ENCODE measurements around the gene QDPR.
"Not testable (repeated sequence)": the region's sequence is repeated elsewhere in the genome, so short reads cannot be mapped to it uniquely, and the experiment has no call there.

QDPR gene

DNA sequence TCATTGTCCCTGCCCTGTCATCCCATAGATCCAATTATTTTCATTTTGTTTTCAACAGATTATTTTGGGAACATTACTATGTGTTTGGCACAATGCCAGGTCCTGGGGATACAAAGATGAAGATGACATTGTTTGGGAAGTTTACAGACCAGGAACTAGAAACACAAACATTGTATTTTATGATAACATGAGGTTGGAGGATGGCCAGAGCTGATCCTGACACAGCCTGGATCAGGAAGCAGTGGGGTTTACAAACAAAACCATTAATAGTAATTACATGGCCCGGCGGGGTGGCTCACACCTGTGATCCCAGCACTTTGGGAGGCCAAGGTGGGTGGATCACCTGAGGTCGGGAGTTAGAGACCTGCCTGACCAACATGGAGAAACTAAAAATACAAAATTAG lies 32.9 kb upstream of the QDPR start:
- TF ChIP-seq CTCF (IDR thresholded peaks at IDR 0.05; ENCODE audit: low read depth, low read length) = no peak
- no peak overlapping the region for H3K4me3 ChIP-seq (ENCODE audit: low read depth, low read length)

DNA sequence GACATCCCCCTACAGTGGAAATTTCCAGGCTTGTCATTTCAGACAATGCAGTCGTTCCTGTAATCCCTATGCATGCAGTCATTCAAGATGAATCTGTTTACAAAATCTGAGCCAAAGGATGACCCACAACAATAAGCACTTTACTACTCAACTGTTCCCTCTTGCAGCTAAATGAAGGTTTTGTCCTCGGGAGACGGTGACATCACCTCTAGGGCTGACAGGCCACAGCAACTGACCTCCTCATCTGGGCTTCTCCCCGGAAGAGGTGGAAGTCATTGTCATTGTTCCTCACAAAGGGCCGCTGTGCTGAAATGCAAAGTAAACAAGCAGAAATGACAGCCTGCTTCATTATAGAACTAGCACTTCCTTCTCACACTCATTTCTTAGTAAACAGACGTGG lies 32.3 kb upstream of the QDPR start:
- no peak for TF ChIP-seq CTCF (IDR thresholded peaks at IDR 0.05; ENCODE audit: low read depth, low read length)
- no peak overlapping the region for H3K4me3 ChIP-seq (ENCODE audit: low read depth, low read length)

GRCh38 chr4:17537060-17537459 lies 25.2 kb upstream of the QDPR start:
- H3K4me3 ChIP-seq (ENCODE audit: low read depth, low read length) = not testable (repeated sequence)

DNA sequence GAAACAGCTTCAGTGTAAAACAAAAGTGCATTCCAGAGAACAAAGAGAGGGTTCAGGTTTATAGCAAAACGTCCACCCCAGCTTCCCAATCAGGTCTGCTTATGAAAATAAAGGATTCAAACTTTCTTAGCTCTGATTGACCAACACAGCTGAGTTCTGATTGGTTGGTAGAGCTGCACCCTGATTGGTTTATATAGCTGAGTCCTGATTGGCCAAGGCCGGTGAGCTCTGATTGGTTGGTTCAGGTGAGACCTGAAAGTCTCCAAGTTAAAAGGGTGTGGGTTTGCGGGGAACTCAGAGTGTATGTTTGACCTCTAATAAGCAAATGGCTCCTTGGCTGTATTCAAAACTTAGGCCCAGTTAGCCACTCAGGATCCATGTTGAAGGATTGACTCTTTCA lies 24.0 kb upstream of the QDPR start:
- no peak for TF ChIP-seq CTCF (IDR thresholded peaks at IDR 0.05; ENCODE audit: low read depth, low read length)
- H3K4me3 ChIP-seq (ENCODE audit: low read depth, low read length) = no peak overlapping the region

DNA sequence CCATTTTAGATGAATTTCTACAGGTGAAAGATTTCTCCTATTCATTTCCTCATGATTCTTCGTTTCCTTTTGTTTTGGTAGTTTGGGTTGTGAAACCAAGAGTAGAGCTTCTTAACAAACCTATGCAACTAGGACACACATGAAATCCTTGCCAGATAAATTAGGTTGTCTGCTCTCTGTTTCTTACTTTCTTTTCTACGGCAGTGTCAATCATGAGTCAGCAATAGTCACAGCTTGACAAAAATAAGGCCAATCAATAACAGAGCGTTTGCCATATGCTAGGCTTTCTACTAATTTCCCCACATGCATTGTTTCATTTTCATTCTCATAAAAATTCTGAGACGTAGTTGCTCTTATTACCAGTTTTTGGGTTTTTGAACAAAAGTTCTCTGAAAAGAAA lies 23.4 kb upstream of the QDPR start:
- TF ChIP-seq CTCF (IDR thresholded peaks at IDR 0.05; ENCODE audit: low read depth, low read length) = no peak
- no peak overlapping the region for H3K4me3 ChIP-seq (ENCODE audit: low read depth, low read length)

DNA sequence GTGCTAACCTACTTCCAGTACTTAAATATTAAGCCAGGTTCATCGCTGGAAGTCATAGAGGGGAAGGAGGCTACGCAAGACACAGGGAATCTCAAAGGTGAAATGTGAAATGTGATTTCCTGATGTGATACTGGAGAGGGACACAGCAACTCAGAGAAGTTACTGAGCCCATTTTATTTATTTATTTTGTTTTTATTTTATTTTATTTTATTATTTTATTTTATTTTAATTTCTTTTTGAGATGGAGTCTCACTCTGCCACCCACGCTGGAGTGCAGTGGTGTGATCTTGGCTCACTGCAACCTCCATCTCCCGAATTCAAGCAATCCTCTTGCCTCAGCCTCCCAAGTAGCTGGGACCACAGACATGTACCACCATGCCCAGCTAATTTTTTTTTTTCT lies 22.8 kb upstream of the QDPR start:
- H3K4me3 ChIP-seq (ENCODE audit: low read depth, low read length) = no peak overlapping the region
- no peak for TF ChIP-seq CTCF (IDR thresholded peaks at IDR 0.05; ENCODE audit: low read depth, low read length)

- TF ChIP-seq CTCF (IDR thresholded peaks at IDR 0.05; ENCODE audit: low read depth, low read length) = no peak
- H3K4me3 ChIP-seq (ENCODE audit: low read depth, low read length) = no peak overlapping the region
Measured at GRCh38 chr4:17531538-17532285, 19.8 kb upstream of the QDPR start.
